ENCODE data around the gene RIC1.
A peak's percentile ranks its signal among the peaks of the same experiment; 100 is the strongest.
"Not testable (repeated sequence)": the region's sequence is repeated elsewhere in the genome, so short reads cannot be mapped to it uniquely, and the experiment has no call there.

RIC1 gene

GRCh38 chr9:5628530-5629311, at the start of gene RIC1:
Gene RIC1, plus strand, starts transcription at chr9:5629107. Its CDS starts 203 bp downstream, at chr9:5629310.
- in situ Hi-C loops (cut with HindIII; ENCODE audit: low pct_unique_long_range_greater_than_20kb, low sequenced_read_pairs), result no loop called here
- DNase-seq (ENCODE audit: low read depth in 1 of 2, low spot score in 1 of 2), result peak; percentile 74 to 94
- no peak for TF ChIP-seq JUND (IDR thresholded peaks at IDR 0.05; ENCODE audit: low read depth)

DNA sequence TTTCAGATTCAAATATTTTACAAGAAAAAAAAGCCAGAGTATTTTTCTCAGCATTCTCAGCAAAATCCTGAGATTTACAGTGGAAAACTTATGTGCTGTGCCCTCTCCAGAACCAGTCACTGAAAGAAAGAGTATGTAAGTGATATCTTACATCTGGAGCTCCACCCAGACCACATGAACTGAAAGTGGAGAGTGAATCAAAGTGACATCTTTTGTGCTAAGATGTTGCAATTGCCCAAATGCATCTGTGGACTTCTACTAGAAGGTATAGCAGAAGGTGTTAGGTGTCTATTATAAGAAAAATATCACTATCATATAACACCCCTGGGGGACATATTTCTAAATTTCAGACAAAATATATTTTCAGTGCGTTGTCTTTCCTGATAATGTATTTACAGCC, 49.0 kb upstream of the RIC1 start:
- no peak for DNase-seq (ENCODE audit: low read depth in 1 of 2, low spot score in 1 of 2)
- TF ChIP-seq JUND (IDR thresholded peaks at IDR 0.05; ENCODE audit: low read depth), result no peak
- in situ Hi-C loops (cut with HindIII; ENCODE audit: low pct_unique_long_range_greater_than_20kb, low sequenced_read_pairs), result no loop called here

DNA sequence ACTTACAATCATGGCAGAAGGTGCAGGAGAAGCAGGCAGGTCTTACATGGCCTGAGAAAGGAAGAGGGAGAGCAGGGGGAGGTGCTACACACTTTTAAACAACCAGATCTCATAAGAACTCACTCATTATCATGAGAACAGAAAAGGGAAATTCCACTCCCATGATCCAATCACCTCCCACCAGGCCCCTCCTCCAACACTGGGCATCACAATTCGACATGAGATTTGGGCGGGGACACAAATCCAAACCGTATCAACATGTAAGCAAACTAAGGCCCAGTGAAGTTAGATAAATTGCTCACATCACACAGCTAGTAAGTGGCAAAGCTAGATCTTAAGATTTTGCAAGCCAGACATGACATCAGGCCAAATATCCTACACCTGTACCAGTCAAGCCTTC, 48.3 kb upstream of the RIC1 start:
- in situ Hi-C loops (cut with HindIII; ENCODE audit: low pct_unique_long_range_greater_than_20kb, low sequenced_read_pairs), result no loop called here
- TF ChIP-seq JUND (IDR thresholded peaks at IDR 0.05; ENCODE audit: low read depth), result no peak
- DNase-seq (ENCODE audit: low read depth in 1 of 2, low spot score in 1 of 2), result no peak

- in situ Hi-C loops (cut with HindIII; ENCODE audit: low pct_unique_long_range_greater_than_20kb, low sequenced_read_pairs); DNase-seq (ENCODE audit: low read depth in 1 of 2, low spot score in 1 of 2): not testable (repeated sequence)
These were observed 47.2 kb upstream of the RIC1 start for GRCh38 chr9:5581706-5582105.

DNA sequence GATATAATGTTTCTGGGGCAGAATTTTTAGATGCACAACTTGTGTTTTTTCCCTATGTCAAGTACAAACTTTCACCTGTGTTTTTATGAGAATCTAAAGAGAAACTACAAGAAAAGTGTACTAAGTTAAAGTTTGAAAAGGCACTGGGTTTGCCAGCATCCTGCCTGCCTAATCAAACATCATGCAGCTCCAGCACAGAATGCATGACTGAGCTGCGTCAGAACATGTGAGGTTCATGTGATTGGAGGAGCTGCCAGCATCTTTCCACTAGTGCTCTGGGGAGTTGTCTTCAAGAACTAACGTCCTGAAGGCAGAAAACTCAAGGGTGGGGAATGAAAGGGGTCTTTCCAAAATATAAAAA, 46.1 kb upstream of the RIC1 start:
- in situ Hi-C loops (cut with HindIII; ENCODE audit: low pct_unique_long_range_greater_than_20kb, low sequenced_read_pairs), result no loop called here
- no peak for DNase-seq (ENCODE audit: low read depth in 1 of 2, low spot score in 1 of 2)
- no peak for TF ChIP-seq JUND (IDR thresholded peaks at IDR 0.05; ENCODE audit: low read depth)

DNA sequence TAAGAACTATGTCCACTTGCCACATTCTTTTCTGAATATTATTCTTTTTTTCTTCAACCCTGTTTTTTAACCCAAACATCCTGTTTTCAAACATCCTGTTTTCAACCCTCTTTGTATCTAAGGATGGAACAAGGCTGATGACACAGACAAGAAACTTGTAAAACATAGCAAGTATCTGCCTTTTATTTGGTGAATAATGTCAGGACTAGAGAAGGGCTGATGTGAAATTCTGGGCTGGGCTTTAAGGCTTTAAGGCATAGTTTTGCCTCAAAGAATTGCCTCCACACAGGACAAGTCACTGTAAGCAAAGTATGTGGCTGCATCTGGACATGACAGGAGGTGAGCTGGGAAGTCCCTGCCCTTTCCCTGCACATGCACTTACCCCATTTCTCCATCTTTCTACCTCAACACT, 42.5 kb upstream of the RIC1 start:
- no peak for DNase-seq (ENCODE audit: low read depth in 1 of 2, low spot score in 1 of 2)
- in situ Hi-C loops (cut with HindIII; ENCODE audit: low pct_unique_long_range_greater_than_20kb, low sequenced_read_pairs), result no loop called here
- TF ChIP-seq JUND (IDR thresholded peaks at IDR 0.05; ENCODE audit: low read depth), result no peak

GRCh38 chr9:5587024-5587423, 41.9 kb upstream of the RIC1 start:
- in situ Hi-C loops (cut with HindIII; ENCODE audit: low pct_unique_long_range_greater_than_20kb, low sequenced_read_pairs), result no loop called here
- DNase-seq (ENCODE audit: low read depth in 1 of 2, low spot score in 1 of 2), result no peak
- no peak for TF ChIP-seq JUND (IDR thresholded peaks at IDR 0.05; ENCODE audit: low read depth)

- no peak for DNase-seq (ENCODE audit: low read depth in 1 of 2, low spot score in 1 of 2)
- in situ Hi-C loops (cut with HindIII; ENCODE audit: low pct_unique_long_range_greater_than_20kb, low sequenced_read_pairs), result no loop called here
- no peak for TF ChIP-seq JUND (IDR thresholded peaks at IDR 0.05; ENCODE audit: low read depth)
These were observed 36.7 kb upstream of the RIC1 start for GRCh38 chr9:5592231-5592630.

DNA sequence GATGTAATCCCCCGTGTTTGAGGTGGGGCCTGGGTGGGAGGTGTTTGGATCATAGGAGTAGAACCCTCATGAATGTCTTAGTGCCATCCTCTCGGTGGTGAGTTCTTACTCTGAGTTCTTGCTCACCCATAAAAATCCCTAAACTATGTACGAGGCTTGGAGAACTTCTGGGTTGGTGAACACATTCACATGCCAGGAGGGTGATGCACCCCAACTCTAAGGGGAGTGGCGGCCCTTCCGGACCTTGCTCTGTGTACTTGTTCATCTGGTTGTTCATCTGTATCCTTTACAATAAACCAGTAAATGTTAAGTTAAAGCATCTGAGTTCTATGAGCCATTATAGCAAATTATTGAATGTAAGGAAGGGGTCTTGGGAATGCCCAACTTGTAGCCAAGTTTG, 36.0 kb upstream of the RIC1 start:
- no peak for TF ChIP-seq JUND (IDR thresholded peaks at IDR 0.05; ENCODE audit: low read depth)
- DNase-seq (ENCODE audit: low read depth in 1 of 2, low spot score in 1 of 2), result no peak
- in situ Hi-C loops (cut with HindIII; ENCODE audit: low pct_unique_long_range_greater_than_20kb, low sequenced_read_pairs), result no loop called here

DNA sequence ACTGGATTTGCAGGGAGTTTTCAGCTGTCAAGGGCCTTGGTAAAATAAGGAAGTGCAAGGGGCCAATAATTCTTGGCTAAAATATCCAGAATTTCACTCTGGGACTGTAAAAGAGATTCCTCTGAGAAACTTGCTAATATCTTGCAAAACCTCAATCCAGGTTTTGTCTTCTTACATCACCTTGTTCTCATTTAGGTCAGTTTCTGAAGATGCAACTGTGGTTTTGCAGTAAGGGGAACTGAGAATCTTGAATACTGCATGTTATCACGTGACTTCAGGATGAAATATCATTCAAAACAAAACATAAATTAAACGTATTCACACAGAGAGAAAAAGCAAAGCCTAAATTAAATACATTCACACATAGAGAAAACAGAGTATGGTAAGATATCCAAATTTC, 35.0 kb upstream of the RIC1 start:
- in situ Hi-C loops (cut with HindIII; ENCODE audit: low pct_unique_long_range_greater_than_20kb, low sequenced_read_pairs), result no loop called here
- no peak for TF ChIP-seq JUND (IDR thresholded peaks at IDR 0.05; ENCODE audit: low read depth)
- no peak for DNase-seq (ENCODE audit: low read depth in 1 of 2, low spot score in 1 of 2)

GRCh38 chr9:5596173-5596572, 32.7 kb upstream of the RIC1 start:
- DNase-seq (ENCODE audit: low read depth in 1 of 2, low spot score in 1 of 2), result no peak
- in situ Hi-C loops (cut with HindIII; ENCODE audit: low pct_unique_long_range_greater_than_20kb, low sequenced_read_pairs), result no loop called here
- TF ChIP-seq JUND (IDR thresholded peaks at IDR 0.05; ENCODE audit: low read depth), result no peak

- in situ Hi-C loops (cut with HindIII; ENCODE audit: low pct_unique_long_range_greater_than_20kb, low sequenced_read_pairs), result no loop called here
These were observed 20.3 kb upstream of the RIC1 start for GRCh38 chr9:5608298-5609225.

DNA sequence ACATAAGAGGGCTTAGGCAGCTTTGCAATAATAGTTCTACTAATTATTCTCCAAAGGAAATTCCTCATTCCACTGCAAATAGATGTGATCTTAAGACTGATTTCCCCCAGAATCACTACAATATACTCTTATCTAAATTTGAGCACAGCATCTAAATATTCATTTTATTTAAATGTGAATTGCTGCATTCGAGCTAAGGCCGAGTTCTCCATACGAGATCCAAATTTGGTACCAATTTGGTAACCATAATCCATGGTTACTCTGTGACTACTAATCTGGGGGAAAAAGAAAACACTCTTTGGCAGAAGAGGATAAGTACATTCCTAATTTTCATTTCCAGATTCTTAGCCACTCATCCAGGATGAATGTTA, 19.7 kb upstream of the RIC1 start:
- in situ Hi-C loops (cut with HindIII; ENCODE audit: low pct_unique_long_range_greater_than_20kb, low sequenced_read_pairs), result no loop called here
- DNase-seq (ENCODE audit: low read depth in 1 of 2, low spot score in 1 of 2), result no peak
- no peak for TF ChIP-seq JUND (IDR thresholded peaks at IDR 0.05; ENCODE audit: low read depth)

More at GRCh38 chr9:5608298-5609225, 20.3 kb upstream of the RIC1 start:
- DNase-seq (ENCODE audit: low read depth in 1 of 2, low spot score in 1 of 2), result peak in 1 of 2 experiments; percentile 51
- no peak for TF ChIP-seq JUND (IDR thresholded peaks at IDR 0.05; ENCODE audit: low read depth)

All from T47D (cell line).